ENCODE results near the gene MRPS27.
A peak's percentile ranks its signal among the peaks of the same experiment; 100 is the strongest.

The MRPS27 gene

DNA sequence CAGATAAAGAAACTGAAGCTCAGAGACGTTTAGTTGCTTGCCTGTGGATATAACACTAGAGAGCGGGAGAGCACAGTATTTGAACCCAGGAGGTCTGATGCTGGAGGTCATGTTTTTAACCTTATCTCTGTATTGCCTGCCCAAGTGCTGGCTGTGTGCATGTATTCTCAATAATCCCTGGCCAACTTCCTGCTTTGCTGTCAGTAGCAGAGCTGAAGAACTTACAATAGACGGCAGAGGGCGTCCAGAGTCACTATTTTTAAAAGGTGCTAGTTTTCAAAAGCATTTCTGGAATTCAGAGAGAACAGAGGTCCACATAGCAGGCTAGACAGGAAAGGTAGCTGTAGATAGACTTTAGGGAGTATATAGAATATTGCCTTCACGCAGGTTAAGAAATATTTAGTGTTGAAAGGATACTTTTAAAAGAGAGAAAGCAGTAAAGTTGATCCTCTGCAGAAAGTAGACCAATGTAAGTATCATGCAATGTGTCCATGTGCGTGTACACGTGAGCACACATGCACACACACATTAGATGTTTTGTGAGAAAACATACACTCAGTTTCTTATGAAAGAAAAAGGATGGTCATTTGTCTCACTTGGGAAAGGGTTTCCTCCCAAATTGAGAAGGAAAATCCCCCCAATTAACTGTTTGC is 46.4 kb upstream of the MRPS27 start:
- Histone ChIP-seq H3K79me2 (ENCODE audit: insufficient read depth, low read depth) (no peaks in the 10 kb centered on the region), H3K4me2 (no peak overlapping the region), H3K4me1 (ENCODE audit: low read depth, poor library complexity, severe bottlenecking) (peaks cover 7% of the 10 kb centered on the region), H3K36me3 (ENCODE audit: insufficient read depth) (no peaks in the 10 kb centered on the region), H3K4me3 (IDR thresholded peaks at IDR 0.05; ENCODE audit: insufficient read depth, low read depth, low read length) (no peak overlapping the region), H2AFZ (ENCODE audit: low read depth) (no peak overlapping the region), H4K20me1 (ENCODE audit: insufficient read depth) (no peaks in the 10 kb centered on the region), H3K27ac (no peak overlapping the region), H3K9ac (no peak overlapping the region), H3K27me3 (ENCODE audit: insufficient read depth, low read depth) (no peaks in the 10 kb centered on the region)
- TF ChIP-seq, protein P1, sequence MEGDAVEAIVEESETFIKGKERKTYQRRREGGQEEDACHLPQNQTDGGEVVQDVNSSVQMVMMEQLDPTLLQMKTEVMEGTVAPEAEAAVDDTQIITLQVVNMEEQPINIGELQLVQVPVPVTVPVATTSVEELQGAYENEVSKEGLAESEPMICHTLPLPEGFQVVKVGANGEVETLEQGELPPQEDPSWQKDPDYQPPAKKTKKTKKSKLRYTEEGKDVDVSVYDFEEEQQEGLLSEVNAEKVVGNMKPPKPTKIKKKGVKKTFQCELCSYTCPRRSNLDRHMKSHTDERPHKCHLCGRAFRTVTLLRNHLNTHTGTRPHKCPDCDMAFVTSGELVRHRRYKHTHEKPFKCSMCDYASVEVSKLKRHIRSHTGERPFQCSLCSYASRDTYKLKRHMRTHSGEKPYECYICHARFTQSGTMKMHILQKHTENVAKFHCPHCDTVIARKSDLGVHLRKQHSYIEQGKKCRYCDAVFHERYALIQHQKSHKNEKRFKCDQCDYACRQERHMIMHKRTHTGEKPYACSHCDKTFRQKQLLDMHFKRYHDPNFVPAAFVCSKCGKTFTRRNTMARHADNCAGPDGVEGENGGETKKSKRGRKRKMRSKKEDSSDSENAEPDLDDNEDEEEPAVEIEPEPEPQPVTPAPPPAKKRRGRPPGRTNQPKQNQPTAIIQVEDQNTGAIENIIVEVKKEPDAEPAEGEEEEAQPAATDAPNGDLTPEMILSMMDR (conservative IDR thresholded peaks at IDR 0.05; ENCODE audit: low read depth, low read length) = peak; percentile 86

DNA sequence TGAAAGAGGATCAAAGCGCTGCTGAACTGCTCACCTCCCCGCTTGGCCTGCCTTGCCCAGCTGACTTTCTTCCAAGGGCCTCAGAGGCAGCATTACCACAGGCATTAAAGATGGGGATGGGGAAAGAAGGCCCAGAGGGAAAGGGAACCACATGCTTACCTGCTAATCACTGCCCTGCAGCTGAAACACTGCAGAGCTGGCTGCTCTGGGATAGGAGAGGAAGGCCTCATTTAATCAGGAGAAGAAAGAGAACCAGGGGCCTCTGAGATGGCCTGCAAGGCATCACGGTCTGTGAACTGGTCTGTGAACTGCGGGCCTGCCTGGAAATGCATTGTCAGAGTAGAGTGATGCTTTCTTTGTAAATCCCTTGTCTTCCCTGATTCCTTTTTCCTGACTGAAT is 44.9 kb upstream of the MRPS27 start:
- Histone ChIP-seq H3K9ac (no peak overlapping the region), H3K4me2 (no peak overlapping the region), H3K36me3 (ENCODE audit: insufficient read depth) (no peaks in the 10 kb centered on the region), H3K27ac (no peak overlapping the region), H4K20me1 (ENCODE audit: insufficient read depth) (no peaks in the 10 kb centered on the region), H3K4me1 (ENCODE audit: low read depth, poor library complexity, severe bottlenecking) (peaks cover 7% of the 10 kb centered on the region), H3K4me3 (IDR thresholded peaks at IDR 0.05; ENCODE audit: insufficient read depth, low read depth, low read length) (no peak overlapping the region), H3K79me2 (ENCODE audit: insufficient read depth, low read depth) (no peaks in the 10 kb centered on the region), H3K27me3 (ENCODE audit: insufficient read depth, low read depth) (no peaks in the 10 kb centered on the region), H2AFZ (ENCODE audit: low read depth) (no peak overlapping the region)
- TF ChIP-seq, protein P1 (conservative IDR thresholded peaks at IDR 0.05; ENCODE audit: low read depth, low read length) = no peak

DNA sequence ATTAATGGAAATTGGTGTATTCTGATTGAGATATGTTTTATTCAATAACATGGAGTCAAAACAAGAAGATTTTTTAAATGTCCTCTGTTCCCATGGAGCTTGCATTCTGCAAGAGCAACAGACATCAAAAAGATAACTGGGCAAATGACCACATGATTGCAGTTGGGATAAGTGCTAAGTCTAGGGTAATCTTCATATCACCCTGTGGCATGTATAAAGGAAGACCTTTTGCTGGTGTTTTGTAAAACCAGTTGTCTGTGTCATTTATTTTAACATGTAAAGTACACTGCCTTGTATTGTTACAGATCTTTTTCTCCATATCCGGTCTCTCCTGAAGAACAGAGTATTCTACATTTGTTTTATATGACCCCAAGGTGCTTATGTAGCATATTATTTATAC is 44.1 kb upstream of the MRPS27 start:
- no peak overlapping the region for H3K27ac ChIP-seq
- H3K9ac ChIP-seq = no peak overlapping the region
- no peak overlapping the region for H2AFZ ChIP-seq (ENCODE audit: low read depth)
- no peaks in the 10 kb centered on the region for H4K20me1 ChIP-seq (ENCODE audit: insufficient read depth)
- no peaks in the 10 kb centered on the region for H3K27me3 ChIP-seq (ENCODE audit: insufficient read depth, low read depth)
- H3K36me3 ChIP-seq (ENCODE audit: insufficient read depth) = no peaks in the 10 kb centered on the region
- H3K4me3 ChIP-seq (IDR thresholded peaks at IDR 0.05; ENCODE audit: insufficient read depth, low read depth, low read length) = no peak overlapping the region
- peaks cover 8% of the 10 kb centered on the region for H3K4me1 ChIP-seq (ENCODE audit: low read depth, poor library complexity, severe bottlenecking)
- TF ChIP-seq, protein P1 (conservative IDR thresholded peaks at IDR 0.05; ENCODE audit: low read depth, low read length) = no peak
- no peak overlapping the region for H3K4me2 ChIP-seq
- no peaks in the 10 kb centered on the region for H3K79me2 ChIP-seq (ENCODE audit: insufficient read depth, low read depth)

DNA sequence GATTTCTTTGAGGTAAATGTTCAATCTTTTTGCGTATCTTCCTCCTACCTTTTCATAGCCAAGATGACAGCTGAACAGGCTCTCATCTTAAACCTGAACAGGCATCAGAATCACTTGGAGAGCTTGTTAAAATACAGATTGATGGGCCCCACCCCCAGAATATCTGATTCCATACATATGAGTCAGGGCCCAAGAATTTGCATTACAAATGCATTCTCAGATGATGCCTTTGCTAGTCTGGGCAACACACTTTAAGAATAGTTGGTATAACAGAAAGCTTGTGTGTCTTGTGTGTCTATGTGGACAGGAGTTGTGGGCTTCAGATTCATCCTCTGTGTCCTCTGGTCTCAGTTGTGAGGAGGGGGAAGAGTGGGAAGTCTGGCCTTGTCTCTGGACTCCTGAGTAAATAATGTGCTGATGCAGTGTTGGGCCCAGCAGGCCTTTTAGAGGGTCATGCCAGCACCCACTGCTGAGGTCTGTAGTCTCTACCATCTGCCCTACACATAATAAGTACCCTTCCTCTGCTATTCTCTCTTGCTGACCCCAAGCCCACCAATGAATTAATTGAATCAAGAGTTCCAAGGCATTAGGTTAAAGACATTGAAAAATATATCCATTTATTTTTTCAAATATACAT is 43.2 kb upstream of the MRPS27 start:
- Histone ChIP-seq H3K4me3 (IDR thresholded peaks at IDR 0.05; ENCODE audit: insufficient read depth, low read depth, low read length) (no peak overlapping the region), H3K4me1 (ENCODE audit: low read depth, poor library complexity, severe bottlenecking) (peaks cover 16% of the 10 kb centered on the region), H3K9ac (no peak overlapping the region), H3K36me3 (ENCODE audit: insufficient read depth) (no peaks in the 10 kb centered on the region), H4K20me1 (ENCODE audit: insufficient read depth) (no peaks in the 10 kb centered on the region), H3K79me2 (ENCODE audit: insufficient read depth, low read depth) (no peaks in the 10 kb centered on the region), H3K27me3 (ENCODE audit: insufficient read depth, low read depth) (no peaks in the 10 kb centered on the region), H3K27ac (no peak overlapping the region), H2AFZ (ENCODE audit: low read depth) (no peak overlapping the region), H3K4me2 (no peak overlapping the region)
- TF ChIP-seq, protein P1 (conservative IDR thresholded peaks at IDR 0.05; ENCODE audit: low read depth, low read length) = no peak
